Trophoblast cell (in vitro differentiated cells and primary cell): ENCODE results near the gene LRRTM4.

Experiments
- DNase-seq, 2 donors: peaks; one replicate each; pipeline ENCODE4 v3.0.0-alpha.2; 2016
- H2AFZ ChIP-seq: 2 replicates; pipeline ENCODE4 v1.6.1; 2013; ENCODE audit warnings: low read length, moderate library complexity, mild to moderate bottlenecking; ENCODE audit not compliant: insufficient read depth, poor library complexity
- H2AK5ac ChIP-seq: 2 replicates; pipeline ENCODE4 v1.6.1; 2013; ENCODE audit warnings: mild to moderate bottlenecking, low read length
- H2BK120ac ChIP-seq: 2 replicates; pipeline ENCODE4 v1.6.1; 2013; ENCODE audit warnings: low read length, mild to moderate bottlenecking, moderate library complexity; ENCODE audit not compliant: insufficient read depth, poor library complexity
- H2BK12ac ChIP-seq: 2 replicates; pipeline ENCODE4 v1.6.1; 2013; ENCODE audit warnings: mild to moderate bottlenecking, low read length, moderate library complexity
- H2BK5ac ChIP-seq: 2 replicates; pipeline ENCODE4 v1.6.1; 2013; ENCODE audit warnings: low read length, low read depth, moderate library complexity, mild to moderate bottlenecking; ENCODE audit not compliant: poor library complexity
- H3K14ac ChIP-seq: 2 replicates; pipeline ENCODE4 v1.6.1; 2013; ENCODE audit warnings: mild to moderate bottlenecking, low read length
- H3K18ac ChIP-seq: 2 replicates; pipeline ENCODE4 v1.6.1; 2013; ENCODE audit warnings: mild to moderate bottlenecking, low read length
- H3K23ac ChIP-seq: 2 replicates; pipeline ENCODE4 v1.6.1; 2013; ENCODE audit warnings: low read length
- H3K27ac ChIP-seq: 2 replicates; pipeline ENCODE4 v1.5.1; 2013; ENCODE audit warnings: low read depth, mild to moderate bottlenecking, inconsistent platforms, low read length, moderate library complexity
- H3K27me3 ChIP-seq: 2 replicates; pipeline ENCODE4 v1.6.1; 2013; ENCODE audit warnings: inconsistent platforms, mild to moderate bottlenecking, low read length, moderate library complexity; ENCODE audit not compliant: insufficient read depth
- H3K36me3 ChIP-seq, 2 experiments: 1 replicate in 1 of 2; 2 replicates in 1 of 2; pipeline ENCODE4 v1.6.1; 2013; ENCODE audit warnings: low read length in 2 of 2, mild to moderate bottlenecking in 2 of 2, moderate library complexity in 1 of 2; ENCODE audit not compliant: insufficient read depth in 2 of 2, control insufficient read depth in 1 of 2
- H3K4ac ChIP-seq: 2 replicates; pipeline ENCODE4 v1.6.1; 2013; ENCODE audit warnings: low read depth, mild to moderate bottlenecking, low read length, moderate library complexity
- H3K4me1 ChIP-seq, 2 experiments: 1 replicate in 1 of 2; 2 replicates in 1 of 2; pipeline ENCODE4 v1.6.1; 2013; ENCODE audit warnings: low read length in 2 of 2, mild to moderate bottlenecking in 2 of 2, moderate library complexity in 1 of 2; ENCODE audit not compliant: insufficient read depth in 2 of 2, control insufficient read depth in 1 of 2
- H3K4me2 ChIP-seq: 2 replicates; pipeline ENCODE4 v1.6.1; 2013; ENCODE audit warnings: inconsistent platforms, mild to moderate bottlenecking, low read length, moderate library complexity
- H3K4me3 ChIP-seq: 2 replicates; pipeline ENCODE4 v1.5.1; 2013; ENCODE audit warnings: mild to moderate bottlenecking, low read depth, low read length, inconsistent platforms
- H3K79me1 ChIP-seq: one replicate; pipeline ENCODE4 v1.6.1; 2013; ENCODE audit warnings: low read length
- H3K79me2 ChIP-seq: 2 replicates; pipeline ENCODE4 v1.6.1; 2013; ENCODE audit warnings: low read length, mild to moderate bottlenecking; ENCODE audit not compliant: control insufficient read depth, insufficient read depth, poor library complexity
- H3K9ac ChIP-seq: 2 replicates; pipeline ENCODE4 v1.6.1; 2013; ENCODE audit warnings: mild to moderate bottlenecking, low read length
- H3K9me3 ChIP-seq: 2 replicates; pipeline ENCODE4 v1.6.1; 2013; ENCODE audit warnings: low read depth, mild to moderate bottlenecking, control low read depth, inconsistent platforms, low read length; ENCODE audit not compliant: insufficient read depth
- H4K12ac ChIP-seq: 2 replicates; pipeline ENCODE4 v1.6.1; 2013; ENCODE audit warnings: low read depth, mild to moderate bottlenecking, low read length, moderate library complexity
- H4K8ac ChIP-seq: 2 replicates; pipeline ENCODE4 v1.6.1; 2013; ENCODE audit warnings: low read depth, mild to moderate bottlenecking, low read length, moderate library complexity
- H4K91ac ChIP-seq: one replicate; pipeline ENCODE4 v1.6.1; 2013; ENCODE audit warnings: low read depth, mild to moderate bottlenecking, low read length, moderate library complexity
- WGBS: extraction: QIAGEN DNeasy Blood & Tissue Kit; methylation state at CpG from one replicate; pipeline ENCODE4 v1.1.7; 2013; ENCODE audit warnings: missing lambda C conversion rate; ENCODE audit not compliant: insufficient read length, insufficient coverage; ENCODE audit errors: extremely low coverage; 5-methylcytosine and 5-hydroxymethylcytosine counted together

Gene LRRTM4

DNA sequence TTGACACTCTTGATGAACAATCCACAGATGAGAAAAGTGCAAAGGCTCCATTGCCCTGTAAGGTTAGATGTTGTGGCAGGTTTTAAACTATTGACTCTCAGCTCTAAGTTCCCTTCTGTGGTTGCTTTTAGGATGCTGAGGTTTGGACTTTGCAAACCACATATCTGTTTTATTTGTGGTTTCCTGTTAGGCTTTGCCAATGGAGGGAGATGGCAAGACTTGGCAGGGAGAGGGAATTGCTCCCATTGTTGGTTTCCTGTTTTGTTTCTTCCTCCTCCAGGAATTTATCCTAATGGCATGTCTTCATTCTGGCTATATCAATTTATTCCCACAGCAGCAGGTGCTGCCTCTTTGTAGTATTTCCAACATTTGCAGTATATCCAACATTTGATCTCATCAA lies 772.3 kb downstream of the LRRTM4 start:
- H3K79me1 ChIP-seq: no peaks in the 10 kb centered on the region

DNA sequence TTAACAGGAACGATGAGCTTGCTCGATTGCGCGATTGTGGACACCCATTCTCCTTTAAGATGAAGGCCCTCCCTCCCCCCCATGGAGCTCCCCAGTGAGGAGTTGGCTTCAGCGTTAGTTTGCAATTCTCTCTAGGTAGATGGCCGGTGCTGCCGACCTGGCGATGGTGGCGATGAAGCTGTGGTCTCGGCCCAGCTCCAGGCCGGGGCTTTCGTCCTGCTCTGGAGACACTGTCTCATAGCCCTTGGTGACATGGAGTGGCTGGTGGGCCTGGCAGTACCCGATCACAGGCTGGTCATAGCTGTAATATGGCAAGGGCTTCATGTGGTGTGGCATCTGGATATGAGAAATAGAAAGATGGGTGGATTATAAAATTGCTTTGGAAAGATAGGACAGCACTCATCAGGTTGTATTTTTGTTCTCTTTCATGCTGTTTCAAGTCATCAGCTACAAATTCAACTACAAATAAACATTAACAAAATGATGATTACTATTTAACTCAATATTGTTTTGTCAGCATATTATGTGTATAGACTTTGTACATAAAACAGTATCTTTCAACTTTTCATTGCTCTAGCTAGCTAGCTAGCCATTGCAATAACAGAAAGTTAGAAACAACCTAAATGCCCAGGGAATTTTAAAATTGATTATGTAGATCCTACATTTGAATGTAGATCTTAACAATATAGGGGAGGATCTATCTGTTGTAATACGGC lies 773.4 kb downstream of the LRRTM4 start:
- DNase-seq: no peak
- Histone ChIP-seq H3K4ac (no peak overlapping the region), H3K23ac (no peak overlapping the region), H2BK120ac (no peak overlapping the region), H3K79me2 (no peaks in the 10 kb centered on the region), H3K79me1 (no peaks in the 10 kb centered on the region), H3K9me3 (no peaks in the 10 kb centered on the region), H3K9ac (no peak overlapping the region), H3K27me3 (no peaks in the 10 kb centered on the region), H4K12ac (no peak overlapping the region), H3K4me3 (no peak overlapping the region), H3K18ac (no peak overlapping the region), H2BK5ac (no peak overlapping the region), H4K91ac (no peak overlapping the region), H3K36me3 (no peaks in the 10 kb centered on the region), H4K8ac (no peak overlapping the region), H2BK12ac (no peak overlapping the region), H2AFZ (no peak overlapping the region), H3K4me1 (no peaks in the 10 kb centered on the region), H3K14ac (no peak overlapping the region), H3K27ac (no peak overlapping the region), H2AK5ac (no peak overlapping the region), H3K4me2 (no peak overlapping the region)
- WGBS: no CpG with 5 or more reads among the region's 14 CpGs

More for the DNA sequence above, 772.3 kb downstream of the LRRTM4 start:
- no peak overlapping the region for H3K14ac ChIP-seq
- no peaks in the 10 kb centered on the region for H3K36me3 ChIP-seq
- H2BK5ac ChIP-seq: no peak overlapping the region
- no peak overlapping the region for H2BK12ac ChIP-seq
- DNase-seq: no peak
- no peak overlapping the region for H3K18ac ChIP-seq
- no peak overlapping the region for H4K12ac ChIP-seq
- no peaks in the 10 kb centered on the region for H3K4me1 ChIP-seq
- H3K9me3 ChIP-seq: no peaks in the 10 kb centered on the region
- H2BK120ac ChIP-seq: no peak overlapping the region
- no peak overlapping the region for H4K91ac ChIP-seq
- H3K4me3 ChIP-seq: no peak overlapping the region
- no peak overlapping the region for H3K9ac ChIP-seq
- no peak overlapping the region for H2AFZ ChIP-seq
- H3K27ac ChIP-seq: no peak overlapping the region
- no peak overlapping the region for H3K23ac ChIP-seq
- no peak overlapping the region for H2AK5ac ChIP-seq
- no peak overlapping the region for H4K8ac ChIP-seq
- no peak overlapping the region for H3K4ac ChIP-seq
- H3K27me3 ChIP-seq: no peaks in the 10 kb centered on the region
- no peak overlapping the region for H3K4me2 ChIP-seq
- H3K79me2 ChIP-seq: no peaks in the 10 kb centered on the region

DNA sequence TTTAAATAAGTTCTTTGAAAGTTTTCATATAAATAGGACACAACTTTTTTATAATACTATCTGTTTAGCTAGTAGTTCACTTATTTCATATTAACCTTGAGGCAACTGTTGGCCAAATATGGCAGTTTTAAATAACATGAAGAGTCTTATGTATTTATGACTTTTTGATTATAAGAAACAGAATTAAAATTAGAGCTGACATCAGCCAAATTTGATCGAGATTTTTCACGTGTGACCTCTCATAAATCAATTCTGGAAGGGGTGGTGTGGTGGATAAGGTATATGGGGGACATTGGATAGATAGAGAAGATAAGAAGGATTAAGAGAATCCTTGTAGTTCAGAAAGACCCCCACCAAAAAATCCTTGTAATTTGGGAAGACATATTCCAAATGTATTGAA lies 776.6 kb downstream of the LRRTM4 start:
- H3K23ac ChIP-seq: no peak overlapping the region
- no peak overlapping the region for H3K4me3 ChIP-seq
- DNase-seq: no peak
- H3K27ac ChIP-seq: no peak overlapping the region
- no peaks in the 10 kb centered on the region for H3K9me3 ChIP-seq
- H2BK12ac ChIP-seq: no peak overlapping the region
- no peak overlapping the region for H4K91ac ChIP-seq
- no peak overlapping the region for H3K14ac ChIP-seq
- H4K12ac ChIP-seq: no peak overlapping the region
- H3K9ac ChIP-seq: no peak overlapping the region
- no peaks in the 10 kb centered on the region for H3K79me2 ChIP-seq
- H3K79me1 ChIP-seq: no peaks in the 10 kb centered on the region
- no peak overlapping the region for H3K18ac ChIP-seq
- H3K4ac ChIP-seq: no peak overlapping the region
- H2AFZ ChIP-seq: no peak overlapping the region
- H3K27me3 ChIP-seq: no peaks in the 10 kb centered on the region
- no CpG with 5 or more reads among the region's 2 CpGs for WGBS
- H3K4me2 ChIP-seq: no peak overlapping the region
- no peak overlapping the region for H2BK5ac ChIP-seq
- no peak overlapping the region for H2BK120ac ChIP-seq
- no peaks in the 10 kb centered on the region for H3K4me1 ChIP-seq
- no peak overlapping the region for H2AK5ac ChIP-seq
- H3K36me3 ChIP-seq: no peaks in the 10 kb centered on the region
- H4K8ac ChIP-seq: no peak overlapping the region

DNA sequence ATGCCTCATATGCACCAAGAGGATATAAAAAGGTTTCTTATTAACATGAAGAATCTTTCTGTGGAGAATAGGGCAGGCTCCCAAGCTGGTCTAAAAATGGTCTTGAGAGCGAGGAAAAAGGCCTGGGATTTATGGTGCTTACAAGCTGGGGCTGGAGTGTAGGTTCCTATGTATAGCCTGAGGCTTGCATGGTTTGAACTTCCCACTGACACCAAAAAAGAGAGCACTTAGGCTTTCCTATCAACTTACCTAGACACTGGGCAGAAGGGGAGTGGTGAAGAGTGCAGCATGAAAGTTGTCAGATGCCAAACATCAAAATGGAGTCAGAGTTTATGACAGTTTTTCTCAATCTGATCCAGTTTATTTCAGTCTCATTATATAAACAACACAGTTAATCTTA lies 784.6 kb downstream of the LRRTM4 start:
- no peak overlapping the region for H3K27ac ChIP-seq
- H4K91ac ChIP-seq: no peak overlapping the region
- no peak overlapping the region for H3K23ac ChIP-seq
- no CpG with 5 or more reads among the region's 1 CpG for WGBS
- H2AK5ac ChIP-seq: no peak overlapping the region
- H3K4me2 ChIP-seq: no peak overlapping the region
- no peak overlapping the region for H3K14ac ChIP-seq
- no peak overlapping the region for H2AFZ ChIP-seq
- no peak overlapping the region for H4K8ac ChIP-seq
- no peak overlapping the region for H3K9ac ChIP-seq
- H3K18ac ChIP-seq: no peak overlapping the region
- no peak for DNase-seq
- H3K4me3 ChIP-seq: no peak overlapping the region
- no peaks in the 10 kb centered on the region for H3K36me3 ChIP-seq
- no peak overlapping the region for H4K12ac ChIP-seq
- H2BK120ac ChIP-seq: no peak overlapping the region
- no peaks in the 10 kb centered on the region for H3K27me3 ChIP-seq
- H2BK5ac ChIP-seq: no peak overlapping the region
- no peaks in the 10 kb centered on the region for H3K9me3 ChIP-seq
- H3K79me1 ChIP-seq: no peaks in the 10 kb centered on the region
- no peaks in the 10 kb centered on the region for H3K4me1 ChIP-seq
- no peak overlapping the region for H2BK12ac ChIP-seq
- H3K79me2 ChIP-seq: no peaks in the 10 kb centered on the region
- no peak overlapping the region for H3K4ac ChIP-seq
